Measurements from ENCODE around the gene POLN.

Gene POLN

GRCh38 chr4:2049381-2049780 is 192.5 kb downstream of the POLN start:
- no peak overlapping the region for H3K9ac ChIP-seq (ENCODE audit: low read depth, low read length, poor library complexity, severe bottlenecking)
- no peaks in the 10 kb centered on the region for H3K27me3 ChIP-seq (ENCODE audit: insufficient read depth, low read length, poor library complexity, severe bottlenecking)
- no peaks in the 10 kb centered on the region for H3K9me3 ChIP-seq (ENCODE audit: insufficient read depth, low read depth, low read length)
- no peak for TF ChIP-seq CTCF (conservative IDR thresholded peaks at IDR 0.05; ENCODE audit: low read length)
- no peak for TF ChIP-seq EZH2phosphoT487 (IDR thresholded peaks at IDR 0.05; ENCODE audit: borderline replicate concordance)
- no peaks in the 10 kb centered on the region for H4K20me1 ChIP-seq (ENCODE audit: insufficient read depth, low read length, poor library complexity, severe bottlenecking)
- H3K4me2 ChIP-seq (ENCODE audit: low read depth, low read length, poor library complexity, severe bottlenecking), result no peak overlapping the region
- no peaks in the 10 kb centered on the region for H3K36me3 ChIP-seq (ENCODE audit: insufficient read depth, low read length)
- H3K9me2 ChIP-seq (replicated peaks; ENCODE audit: low read depth, low read length), result no peaks in the 10 kb centered on the region
- H3K4me3 ChIP-seq (ENCODE audit: low read length, poor library complexity, severe bottlenecking), result no peak overlapping the region
- no peaks in the 10 kb centered on the region for H3K79me2 ChIP-seq (ENCODE audit: insufficient read depth, low read length)
- no peak overlapping the region for H2AFZ ChIP-seq (ENCODE audit: low read length)
- H3K4me1 ChIP-seq (ENCODE audit: insufficient read depth, low read length, poor library complexity, severe bottlenecking), result no peaks in the 10 kb centered on the region
- no peaks in the 10 kb centered on the region for H3F3A ChIP-seq (ENCODE audit: low read depth)

- H2AFZ ChIP-seq (ENCODE audit: low read length), result no peak overlapping the region
- no peaks in the 10 kb centered on the region for H4K20me1 ChIP-seq (ENCODE audit: insufficient read depth, low read length, poor library complexity, severe bottlenecking)
- TF ChIP-seq CTCF (conservative IDR thresholded peaks at IDR 0.05; ENCODE audit: low read length), result no peak
- no peak for TF ChIP-seq EZH2phosphoT487 (IDR thresholded peaks at IDR 0.05; ENCODE audit: borderline replicate concordance)
- no peaks in the 10 kb centered on the region for H3K36me3 ChIP-seq (ENCODE audit: insufficient read depth, low read length)
- H3K9me3 ChIP-seq (ENCODE audit: insufficient read depth, low read depth, low read length), result no peaks in the 10 kb centered on the region
- no peaks in the 10 kb centered on the region for H3K4me1 ChIP-seq (ENCODE audit: insufficient read depth, low read length, poor library complexity, severe bottlenecking)
- no peak overlapping the region for H3K9ac ChIP-seq (ENCODE audit: low read depth, low read length, poor library complexity, severe bottlenecking)
- no peak overlapping the region for H3K4me3 ChIP-seq (ENCODE audit: low read length, poor library complexity, severe bottlenecking)
- H3F3A ChIP-seq (ENCODE audit: low read depth), result no peaks in the 10 kb centered on the region
- H3K4me2 ChIP-seq (ENCODE audit: low read depth, low read length, poor library complexity, severe bottlenecking), result no peak overlapping the region
- H3K9me2 ChIP-seq (replicated peaks; ENCODE audit: low read depth, low read length), result no peaks in the 10 kb centered on the region
- H3K27me3 ChIP-seq (ENCODE audit: insufficient read depth, low read length, poor library complexity, severe bottlenecking), result no peaks in the 10 kb centered on the region
- H3K79me2 ChIP-seq (ENCODE audit: insufficient read depth, low read length), result no peaks in the 10 kb centered on the region
These were observed 193.1 kb downstream of the POLN start for GRCh38 chr4:2048831-2049230.

GRCh38 chr4:2047781-2048581 is 193.9 kb downstream of the POLN start:
- H3K36me3 ChIP-seq (ENCODE audit: insufficient read depth, low read length), result no peaks in the 10 kb centered on the region
- no peaks in the 10 kb centered on the region for H4K20me1 ChIP-seq (ENCODE audit: insufficient read depth, low read length, poor library complexity, severe bottlenecking)
- H3K9me3 ChIP-seq (ENCODE audit: insufficient read depth, low read depth, low read length), result no peaks in the 10 kb centered on the region
- H3F3A ChIP-seq (ENCODE audit: low read depth), result no peaks in the 10 kb centered on the region
- H3K27me3 ChIP-seq (ENCODE audit: insufficient read depth, low read length, poor library complexity, severe bottlenecking), result no peaks in the 10 kb centered on the region
- no peak overlapping the region for H3K4me3 ChIP-seq (ENCODE audit: low read length, poor library complexity, severe bottlenecking)
- no peaks in the 10 kb centered on the region for H3K79me2 ChIP-seq (ENCODE audit: insufficient read depth, low read length)
- no peak overlapping the region for H2AFZ ChIP-seq (ENCODE audit: low read length)
- H3K4me1 ChIP-seq (ENCODE audit: insufficient read depth, low read length, poor library complexity, severe bottlenecking), result no peaks in the 10 kb centered on the region
- no peak overlapping the region for H3K9ac ChIP-seq (ENCODE audit: low read depth, low read length, poor library complexity, severe bottlenecking)
- H3K4me2 ChIP-seq (ENCODE audit: low read depth, low read length, poor library complexity, severe bottlenecking), result no peak overlapping the region
- TF ChIP-seq EZH2phosphoT487 (IDR thresholded peaks at IDR 0.05; ENCODE audit: borderline replicate concordance) (no peak), CTCF (conservative IDR thresholded peaks at IDR 0.05; ENCODE audit: low read length) (no peak)
- no peaks in the 10 kb centered on the region for H3K9me2 ChIP-seq (replicated peaks; ENCODE audit: low read depth, low read length)

Measured in Loucy (cell line).